Measurements from ENCODE around the gene ARHGAP6.

The ARHGAP6 gene

DNA sequence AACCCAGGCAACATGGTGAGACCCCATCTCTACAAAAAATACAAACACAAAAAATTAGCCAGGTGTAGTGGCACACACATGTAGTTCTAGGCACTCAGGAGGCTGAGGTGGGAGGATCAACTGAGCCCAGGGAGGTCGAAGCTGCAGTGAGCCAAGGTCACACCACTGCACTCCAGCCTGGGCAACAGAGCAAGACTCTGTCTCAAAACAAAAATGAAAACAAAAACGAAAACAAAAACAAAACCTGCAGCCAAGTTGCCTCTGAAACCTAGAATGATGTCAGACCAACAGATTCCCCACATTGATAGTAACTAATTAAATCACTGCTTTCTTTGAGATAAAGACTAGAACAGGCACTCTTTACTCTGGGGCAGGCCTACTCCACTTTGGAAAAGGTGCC, 268.0 kb downstream of the ARHGAP6 start:
- no peaks in the 10 kb centered on the region for H3K9me3 ChIP-seq (ENCODE audit: severe bottlenecking)
- H3K4me3 ChIP-seq (ENCODE audit: low read depth, low read length) = no peak overlapping the region
- TF ChIP-seq CTCF (IDR thresholded peaks at IDR 0.05; ENCODE audit: low read depth, low read length) = no peak
- no peak for DNase-seq
- H3K36me3 ChIP-seq = no peaks in the 10 kb centered on the region
- no peak overlapping the region for H3K27ac ChIP-seq
- peaks cover 8% of the 10 kb centered on the region for H3K27me3 ChIP-seq (ENCODE audit: insufficient read depth, low read depth, severe bottlenecking)

GRCh38 chrX:11395859-11396258, 269.9 kb downstream of the ARHGAP6 start:
- H3K36me3 ChIP-seq = no peaks in the 10 kb centered on the region
- no peak overlapping the region for H3K4me3 ChIP-seq (ENCODE audit: low read depth, low read length)
- H3K27ac ChIP-seq = no peak overlapping the region
- TF ChIP-seq CTCF (IDR thresholded peaks at IDR 0.05; ENCODE audit: low read depth, low read length) = no peak
- peaks cover 5% of the 10 kb centered on the region for H3K27me3 ChIP-seq (ENCODE audit: insufficient read depth, low read depth, severe bottlenecking)
- no peak for DNase-seq
- no peaks in the 10 kb centered on the region for H3K9me3 ChIP-seq (ENCODE audit: severe bottlenecking)

GRCh38 chrX:11393949-11394654, 271.6 kb downstream of the ARHGAP6 start:
- no peaks in the 10 kb centered on the region for H3K9me3 ChIP-seq (ENCODE audit: severe bottlenecking)
- peaks cover 4% of the 10 kb centered on the region for H3K27me3 ChIP-seq (ENCODE audit: insufficient read depth, low read depth, severe bottlenecking)
- no peak overlapping the region for H3K4me3 ChIP-seq (ENCODE audit: low read depth, low read length)
- no peak for DNase-seq
- TF ChIP-seq CTCF (IDR thresholded peaks at IDR 0.05; ENCODE audit: low read depth, low read length) = no peak
- H3K36me3 ChIP-seq = no peaks in the 10 kb centered on the region
- H3K27ac ChIP-seq = no peak overlapping the region

DNA sequence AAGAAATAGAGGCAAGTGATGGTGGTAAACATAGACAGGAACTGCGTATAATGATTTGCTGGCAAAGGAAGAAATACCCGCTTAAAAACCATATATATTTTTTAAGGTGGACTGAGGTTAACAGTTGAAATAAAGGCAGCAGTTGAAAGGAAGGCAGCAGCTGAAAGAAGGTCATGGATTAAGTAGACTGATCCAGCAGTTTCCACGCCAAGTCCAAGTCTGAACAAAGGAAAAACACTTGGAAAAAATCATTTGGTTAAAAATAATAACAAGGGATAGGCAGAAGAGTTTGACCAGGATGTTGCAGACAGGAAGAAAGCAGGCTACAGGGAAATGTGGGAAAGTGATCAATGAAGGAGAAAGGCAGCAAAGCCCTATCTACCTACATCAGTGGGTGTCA, 278.9 kb downstream of the ARHGAP6 start:
- no peak for TF ChIP-seq CTCF (IDR thresholded peaks at IDR 0.05; ENCODE audit: low read depth, low read length)
- Histone ChIP-seq H3K27ac (no peak overlapping the region), H3K27me3 (ENCODE audit: insufficient read depth, low read depth, severe bottlenecking) (peaks cover 4% of the 10 kb centered on the region)

GRCh38 chrX:11386001-11386523, 279.7 kb downstream of the ARHGAP6 start:
- no peaks in the 10 kb centered on the region for H3K36me3 ChIP-seq
- no peaks in the 10 kb centered on the region for H3K9me3 ChIP-seq (ENCODE audit: severe bottlenecking)
- TF ChIP-seq CTCF (IDR thresholded peaks at IDR 0.05; ENCODE audit: low read depth, low read length) = no peak
- H3K27ac ChIP-seq = no peak overlapping the region
- peaks cover 4% of the 10 kb centered on the region for H3K27me3 ChIP-seq (ENCODE audit: insufficient read depth, low read depth, severe bottlenecking)
- no peak for DNase-seq
- H3K4me3 ChIP-seq (ENCODE audit: low read depth, low read length) = no peak overlapping the region

More for the DNA sequence above, 278.9 kb downstream of the ARHGAP6 start:
- no peak overlapping the region for H3K4me3 ChIP-seq (ENCODE audit: low read depth, low read length)
- no peaks in the 10 kb centered on the region for H3K36me3 ChIP-seq
- DNase-seq = no peak
- no peaks in the 10 kb centered on the region for H3K9me3 ChIP-seq (ENCODE audit: severe bottlenecking)

GRCh38 chrX:11382930-11383329, 282.8 kb downstream of the ARHGAP6 start:
- no peaks in the 10 kb centered on the region for H3K27me3 ChIP-seq (ENCODE audit: insufficient read depth, low read depth, severe bottlenecking)
- DNase-seq = no peak
- no peak overlapping the region for H3K27ac ChIP-seq
- H3K4me3 ChIP-seq (ENCODE audit: low read depth, low read length) = no peak overlapping the region
- H3K9me3 ChIP-seq (ENCODE audit: severe bottlenecking) = no peaks in the 10 kb centered on the region
- TF ChIP-seq CTCF (IDR thresholded peaks at IDR 0.05; ENCODE audit: low read depth, low read length) = no peak
- no peaks in the 10 kb centered on the region for H3K36me3 ChIP-seq

All from WERI-Rb-1 (cell line).